K562 (cell line): ENCODE measurements around the gene ZNF837. TPM values are rescaled to one million over a fixed set of nuclear protein-coding genes. Genes with fewer than 3 reads are reported as not detected.

Experiments used
- ARNT ChIP-seq, 2 experiments: fragments of 450-650 bp; IDR thresholded peaks; 2 replicates each; pipeline ENCODE4 v1.6.1; 2016; ENCODE audit warnings: mild to moderate bottlenecking in 1 of 2
- CAMTA2 ChIP-seq: fragments of 250-450 bp; sonication (Bioruptor Pico); conservative IDR thresholded peaks from 2 replicates; pipeline ENCODE4 v1.5.1; 2022
- CUX1 ChIP-seq: fragments of 200-800 bp; sonication (Bioruptor generic); IDR thresholded peaks from 2 replicates; pipeline ENCODE4 v1.6.1; 2016; ENCODE audit warnings: missing genetic modification characterization, missing compliant biosample characterization
- ERF ChIP-seq: fragments of 450-650 bp; formaldehyde crosslinking; IDR thresholded peaks from 2 replicates; pipeline ENCODE4 v1.4.0; 2020; ENCODE audit warnings: mild to moderate bottlenecking, mixed read lengths
- ETV1 ChIP-seq: fragments of 450-650 bp; conservative IDR thresholded peaks from 2 replicates; pipeline ENCODE4 v1.6.1; 2016; ENCODE audit warnings: missing genetic modification characterization, control low read depth, low read depth, missing compliant biosample characterization
- FOXJ2 ChIP-seq: fragments of 200-800 bp; sonication (Bioruptor generic); IDR thresholded peaks from 2 replicates; pipeline ENCODE4 v1.6.1; 2016; ENCODE audit warnings: missing genetic modification characterization, missing compliant biosample characterization
- HDAC1 ChIP-seq, 2 experiments: fragments of 450-650 bp; IDR thresholded peaks; 2 replicates each; pipeline ENCODE4 v1.6.1; 2016 to 2017; ENCODE audit warnings: inconsistent platforms in 1 of 2, mild to moderate bottlenecking in 1 of 2, moderate library complexity in 1 of 2
- KAT8 ChIP-seq: fragments of 450-650 bp; IDR thresholded peaks from 2 replicates; pipeline ENCODE4 v1.6.1; 2016; ENCODE audit warnings: low read depth, mild to moderate bottlenecking
- MIER1 ChIP-seq: fragments of 450-650 bp; IDR thresholded peaks from 2 replicates; pipeline ENCODE4 v1.6.1; 2016; ENCODE audit warnings: antibody characterized with exemption, mild to moderate bottlenecking, low read depth
- NCOR1 ChIP-seq: fragments of 450-650 bp; IDR thresholded peaks from 2 replicates; pipeline ENCODE4 v1.6.1; 2016; ENCODE audit warnings: mild to moderate bottlenecking, moderate library complexity
- NFE2 ChIP-seq: IDR thresholded peaks from 2 replicates; pipeline ENCODE4 v1.6.1; 2014; ENCODE audit warnings: antibody characterized with exemption, low read depth
- SP1 ChIP-seq: sonication (generic); formaldehyde crosslinking; IDR thresholded peaks from 2 replicates; pipeline ENCODE4 v1.8.1; 2022; ENCODE audit warnings: mild to moderate bottlenecking, missing genetic modification reagents
- U2AF1 ChIP-seq: fragments of 200-400 bp; formaldehyde crosslinking; optimal IDR thresholded peaks from 2 replicates; pipeline ENCODE3; 2017; ENCODE audit warnings: mild to moderate bottlenecking, low read depth, low read length, moderate library complexity
- ZBTB11 ChIP-seq, 3 experiments: fragments of 200-800 bp in 1 of 3; fragments of 250-450 bp in 1 of 3; fragments of 450-650 bp in 1 of 3; sonication (Bioruptor Pico) in 1 of 3; sonication (Bioruptor generic) in 1 of 3; formaldehyde crosslinking in 1 of 3; IDR thresholded peaks; 2 replicates each; pipeline versions ENCODE4 v1.6.1 to v1.8.0; 2016 to 2022; ENCODE audit warnings: mild to moderate bottlenecking in 2 of 3, missing genetic modification characterization in 2 of 3, missing compliant biosample characterization in 1 of 3, moderate library complexity in 1 of 3
- ZNF133 ChIP-seq: fragments of 250-450 bp; sonication (Bioruptor Pico); IDR thresholded peaks from 2 replicates; pipeline ENCODE4 v1.4.0; 2020; ENCODE audit warnings: mild to moderate bottlenecking
- ZNF274 ChIP-seq: IDR thresholded peaks from 2 replicates; pipeline ENCODE4 v1.6.1; 2011; ENCODE audit warnings: low read depth, mild to moderate bottlenecking, low read length, moderate library complexity, borderline replicate concordance
- ZNF586 ChIP-seq: fragments of 450-650 bp; formaldehyde crosslinking; conservative IDR thresholded peaks from 2 replicates; pipeline ENCODE4 v1.4.0; 2020; ENCODE audit warnings: mild to moderate bottlenecking, moderate library complexity
- ZNF717 ChIP-seq: fragments of 250-450 bp; sonication (Bioruptor Pico); IDR thresholded peaks from 2 replicates; pipeline ENCODE4 v1.5.0; 2021
- polyA plus RNA-seq, 8 experiments: library from polyadenylated mRNA; depleted of rRNA in 4 of 8; stranded (reverse) in 5 of 8; unstranded in 3 of 8; fragments of >200 nt; fragmentation: Nextera tagmentation in 2 of 8; fragmentation: Illumina TruSeq in 1 of 8; extraction: Ambion mirVana in 2 of 8; extraction: Trizol in 1 of 8; gene quantifications; 2 replicates each; pipeline versions ENCODE4 v1.2.1 to v1.2.3, GENCODE V29; 2011 to 2014; ENCODE audit warnings: inconsistent platforms in 1 of 8, missing spikeins in 1 of 8
- total RNA-seq, 7 experiments: library from RNA; depleted of rRNA in 6 of 7; stranded (reverse); fragments of >200 nt in 6 of 7; fragmentation: Illumina TruSeq in 2 of 7; extraction: Trizol in 2 of 7; gene quantifications; 2 replicates each; pipeline versions ENCODE4 v1.2.1 to v1.2.3, GENCODE V29; 2011 to 2021; ENCODE audit warnings: low replicate concordance in 1 of 7

ZNF837 gene
- total and polyA plus RNA-seq, 9 of the 15 experiments (the other 6 are each of a cell fraction or from before 2014, with no cell fraction given): 0.11 to 2.1 (median 0.57) TPM; not detected in 4

- TF ChIP-seq CUX1 (CRISPR knock-in tag) (no peak), MIER1 (no peak), KAT8 (no peak), ETV1 (tag) (no peak), ZNF717 (CRISPR knock-in tag) (no peak), FOXJ2 (peak; percentile 76), ZBTB11 (CRISPR knock-in tag; IDR thresholded peaks at IDR 0.05) (peak in 1 of 3 experiments; percentile 44; a peak in 1 of 6 replicates), HDAC1 (IDR thresholded peaks at IDR 0.05) (peak in 1 of 2 experiments; percentile 77; a peak in 2 of 4 replicates), CAMTA2 (CRISPR knock-in tag) (0 out of 2 replicates have a peak, but pooled peaks have one; percentile 60), SP1 (CRISPR knock-in tag) (peak; percentile 94), ZNF133 (no peak), ARNT (IDR thresholded peaks at IDR 0.05) (no peak), NCOR1 (no peak; the same call in 1 of the 2 replicates), ERF (peak; percentile 57), U2AF1 (no peak), ZNF274 (no peak), ZNF586 (CRISPR knock-in tag) (no peak), NFE2 (no peak)
Measured at GRCh38 chr19:58400916-58401839, 20.3 kb upstream of the ZNF837 start (continued).
